ENCODE results near the gene MTX1.

MTX1 gene

DNA sequence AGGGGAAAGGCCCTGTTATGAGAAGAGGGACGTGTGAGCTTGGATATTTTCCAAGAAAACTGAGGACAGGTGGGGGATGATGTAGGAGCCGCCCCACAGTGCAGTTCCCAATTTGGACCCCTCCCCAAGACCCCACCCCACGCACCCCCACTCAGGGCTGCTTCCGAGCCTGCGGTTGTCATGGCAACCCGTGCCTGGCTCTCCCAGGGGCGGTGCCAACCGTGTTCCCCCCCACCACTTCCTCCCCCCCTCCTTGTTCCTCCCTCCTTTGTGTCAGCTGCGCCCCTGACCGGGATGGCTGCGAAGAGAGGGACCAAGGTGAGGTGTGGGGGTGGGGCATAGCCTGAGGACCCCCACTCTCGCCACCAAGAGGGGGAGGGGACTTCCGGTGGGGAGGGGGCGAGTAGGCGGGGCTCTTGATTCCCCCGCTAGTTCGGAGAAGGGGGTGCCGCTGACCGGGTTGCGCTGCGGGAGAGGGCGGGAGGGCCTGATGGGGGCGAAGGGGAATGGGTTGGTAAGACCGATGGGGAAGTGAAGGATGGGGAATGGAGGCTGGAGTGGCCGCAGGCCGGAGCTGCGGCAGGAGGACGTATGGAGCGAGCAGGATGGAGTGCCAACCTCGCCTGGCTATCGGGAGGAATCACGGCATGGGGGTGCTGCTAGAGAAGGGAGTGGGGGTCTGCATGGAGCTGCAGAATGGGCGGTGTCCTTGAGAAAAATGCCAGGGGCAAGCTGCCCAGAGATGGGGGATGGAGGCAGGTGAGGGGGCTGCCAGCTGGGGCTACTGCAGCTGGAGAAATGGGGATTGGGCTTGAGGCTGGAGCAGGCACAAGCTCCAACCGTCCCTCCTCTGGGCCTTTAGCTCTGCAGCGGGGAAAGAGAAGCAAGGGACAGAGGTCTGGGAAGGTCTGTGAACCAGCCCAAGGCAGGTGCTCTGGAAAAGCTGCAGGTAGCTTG is 33.9 kb upstream of the MTX1 start:
- no peak for DNase-seq

DNA sequence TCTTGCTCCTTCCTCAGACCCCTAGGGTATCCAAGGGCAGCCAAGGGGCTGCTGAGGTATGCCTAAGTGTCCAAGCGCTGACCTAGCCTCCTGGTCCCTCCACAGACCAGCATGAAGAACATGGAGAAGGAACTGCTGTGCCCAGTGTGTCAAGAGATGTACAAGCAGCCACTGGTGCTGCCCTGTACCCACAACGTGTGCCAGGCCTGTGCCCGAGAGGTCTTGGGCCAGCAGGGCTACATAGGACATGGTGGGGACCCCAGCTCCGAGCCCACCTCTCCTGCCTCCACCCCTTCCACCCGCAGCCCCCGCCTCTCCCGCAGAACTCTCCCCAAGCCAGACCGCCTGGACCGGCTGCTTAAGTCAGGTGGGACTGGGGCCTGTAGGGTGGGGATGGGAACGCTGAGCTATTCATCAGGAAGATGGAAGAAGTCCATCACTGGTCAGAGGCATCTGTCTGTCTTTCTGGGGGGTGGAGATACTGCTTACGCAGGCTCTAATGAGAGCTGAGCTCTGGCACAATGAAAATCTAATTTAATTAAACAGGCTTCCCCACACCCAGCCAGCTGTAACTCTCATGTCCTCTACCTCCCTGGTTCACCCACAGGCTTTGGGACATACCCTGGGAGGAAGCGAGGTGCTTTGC is 33.1 kb upstream of the MTX1 start:
- no peak for DNase-seq

- no peak for DNase-seq
These were observed 32.5 kb upstream of the MTX1 start for GRCh38 chr1:155175927-155176371.

DNA sequence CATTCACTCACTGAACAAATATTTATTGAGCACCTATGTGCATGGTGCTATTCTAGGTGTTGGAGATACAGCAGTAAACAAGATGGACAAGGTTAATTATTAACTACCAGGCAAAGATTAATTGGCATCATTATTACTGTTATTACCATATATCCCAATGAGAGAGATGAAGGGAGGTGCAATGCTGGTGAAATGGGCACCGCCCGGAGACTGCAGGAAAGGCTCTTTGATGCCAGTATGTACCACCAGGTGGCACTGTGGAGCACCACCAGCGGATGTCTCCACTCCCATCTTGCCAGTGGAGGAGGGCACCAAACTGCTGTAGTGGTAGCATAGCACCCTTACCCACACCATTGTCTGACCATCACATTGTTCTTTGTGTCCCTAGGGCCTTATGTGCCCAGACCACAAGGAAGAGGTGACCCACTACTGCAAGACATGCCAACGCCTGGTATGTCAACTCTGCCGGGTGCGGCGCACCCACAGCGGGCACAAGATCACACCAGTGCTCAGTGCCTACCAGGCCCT is 31.9 kb upstream of the MTX1 start:
- peak; percentile 53 to 68 for DNase-seq

DNA sequence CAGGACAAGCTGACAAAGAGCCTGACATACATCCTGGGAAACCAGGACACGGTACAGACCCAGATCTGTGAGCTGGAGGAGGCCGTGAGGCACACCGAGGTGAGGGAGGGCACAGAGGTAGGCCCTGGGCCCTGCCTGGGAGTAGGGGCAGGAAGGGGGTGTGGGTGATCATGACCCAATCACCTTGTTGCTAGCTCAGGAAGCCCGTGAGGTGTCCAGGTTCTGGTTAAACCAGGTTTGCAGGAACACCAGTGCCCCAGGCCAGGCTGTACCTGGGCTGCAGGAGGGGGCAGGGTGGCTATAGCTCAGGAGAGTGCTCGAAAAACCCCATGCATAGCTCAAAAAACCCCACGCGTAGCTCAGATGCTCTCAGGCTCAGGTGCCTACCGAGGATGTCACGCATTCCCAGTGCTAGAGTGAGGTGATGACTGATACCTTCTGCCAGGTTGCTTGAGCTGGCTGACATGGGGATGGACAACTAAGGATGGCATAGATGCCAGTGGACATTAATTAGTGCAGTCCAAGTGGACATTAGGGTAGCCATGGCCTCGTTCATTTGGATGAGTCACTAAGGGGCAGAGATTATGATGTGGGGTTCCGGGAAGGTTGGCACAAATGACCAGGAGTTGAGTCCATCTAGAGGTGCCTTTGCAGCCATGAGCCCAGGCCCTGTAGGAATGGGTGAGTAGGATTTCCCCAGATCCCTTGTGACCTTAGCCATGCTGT is 31.1 kb upstream of the MTX1 start:
- no peak for DNase-seq

DNA sequence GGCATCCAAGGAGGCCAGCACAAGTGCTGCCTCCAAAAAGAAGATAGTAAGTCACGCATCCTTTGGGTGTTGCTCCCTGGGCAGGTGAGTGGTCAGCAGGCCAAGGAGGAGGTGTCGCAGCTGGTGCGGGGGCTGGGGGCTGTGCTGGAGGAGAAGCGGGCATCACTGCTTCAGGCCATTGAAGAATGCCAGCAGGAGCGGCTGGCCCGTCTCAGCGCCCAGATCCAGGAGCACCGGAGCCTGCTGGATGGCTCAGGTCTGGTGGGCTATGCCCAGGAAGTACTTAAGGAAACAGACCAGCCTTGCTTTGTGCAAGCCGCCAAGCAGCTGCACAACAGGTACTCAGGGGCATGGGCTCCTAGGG is 30.6 kb upstream of the MTX1 start:
- no peak for DNase-seq

DNA sequence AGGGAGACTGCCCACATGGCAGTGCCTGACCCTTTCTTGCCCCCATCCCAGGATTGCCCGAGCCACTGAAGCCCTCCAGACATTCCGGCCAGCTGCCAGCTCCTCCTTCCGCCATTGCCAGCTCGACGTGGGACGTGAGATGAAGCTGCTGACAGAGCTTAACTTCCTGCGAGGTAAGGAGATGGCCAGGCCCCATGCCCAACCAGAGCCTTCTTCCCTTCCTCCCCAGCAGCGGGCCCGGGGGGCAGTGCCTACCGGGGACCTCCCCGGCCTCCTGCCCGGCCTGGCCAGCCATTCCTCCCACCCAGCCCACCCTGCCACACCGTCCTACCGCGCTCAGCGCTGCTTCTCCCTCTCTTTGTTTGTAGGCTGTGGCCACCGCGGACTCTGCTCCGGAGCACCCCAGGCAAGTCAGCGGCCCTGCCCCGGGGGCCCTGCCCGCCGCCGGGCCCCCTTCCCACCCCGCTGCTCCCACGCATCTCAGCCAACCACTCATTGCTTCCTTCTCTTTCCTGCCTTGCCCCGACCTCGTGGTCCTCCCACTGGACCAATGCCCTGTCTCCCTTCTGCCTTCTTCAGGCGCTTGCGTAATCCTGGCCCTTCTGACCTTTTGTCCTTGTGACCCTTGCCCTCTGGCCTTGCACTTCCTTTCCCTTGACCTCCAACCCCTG is 29.9 kb upstream of the MTX1 start:
- no peak for DNase-seq

DNA sequence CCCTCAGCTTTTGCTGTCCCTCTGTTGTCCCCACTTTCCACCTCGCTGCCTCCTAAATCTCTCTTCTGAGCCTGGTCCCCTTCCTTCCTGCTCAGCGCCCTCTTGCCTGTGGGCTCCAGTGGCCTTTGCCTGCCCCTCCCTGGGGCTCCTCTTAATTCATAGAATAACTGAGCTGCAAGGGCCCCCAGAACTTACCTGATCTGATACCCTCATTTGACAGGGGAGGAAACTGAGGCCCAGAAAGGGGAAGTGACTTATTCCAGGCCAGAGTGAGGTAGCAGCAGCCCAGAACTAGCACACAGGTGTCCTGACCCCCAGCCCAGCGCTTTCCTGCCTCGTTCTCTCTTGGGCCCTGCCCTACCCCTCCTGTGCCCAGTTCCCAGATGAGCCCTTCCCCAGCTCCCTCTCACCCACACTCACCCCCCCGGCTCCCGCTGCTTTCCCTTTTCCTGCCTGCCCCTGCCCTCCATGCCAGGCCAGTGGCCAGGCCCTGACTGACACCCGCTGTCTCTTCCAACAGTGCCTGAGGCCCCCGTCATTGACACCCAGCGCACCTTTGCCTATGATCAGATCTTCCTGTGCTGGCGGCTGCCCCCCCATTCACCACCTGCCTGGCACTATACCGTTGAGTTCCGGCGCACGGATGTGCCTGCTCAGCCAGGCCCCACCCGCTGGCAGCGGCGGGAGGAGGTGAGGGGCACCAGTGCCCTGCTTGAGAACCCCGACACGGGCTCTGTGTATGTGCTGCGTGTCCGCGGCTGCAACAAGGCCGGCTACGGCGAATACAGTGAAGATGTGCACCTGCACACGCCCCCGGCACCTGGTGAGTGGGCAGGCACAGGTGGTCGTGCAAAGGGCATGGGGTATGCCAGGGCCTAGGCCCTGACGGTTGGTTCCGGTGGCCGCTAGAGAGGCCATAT is 29.1 kb upstream of the MTX1 start:
- DNase-seq: no peak

GRCh38 chr1:155181371-155182051 is 27.0 kb upstream of the MTX1 start:
- no peak for DNase-seq

GRCh38 chr1:155182052-155182550 is 26.4 kb upstream of the MTX1 start:
- no peak for DNase-seq

- no peak for DNase-seq
These were observed 24.7 kb upstream of the MTX1 start for GRCh38 chr1:155183775-155184221.

- no peak for DNase-seq
These were observed 24.1 kb upstream of the MTX1 start for GRCh38 chr1:155184351-155184811.

DNA sequence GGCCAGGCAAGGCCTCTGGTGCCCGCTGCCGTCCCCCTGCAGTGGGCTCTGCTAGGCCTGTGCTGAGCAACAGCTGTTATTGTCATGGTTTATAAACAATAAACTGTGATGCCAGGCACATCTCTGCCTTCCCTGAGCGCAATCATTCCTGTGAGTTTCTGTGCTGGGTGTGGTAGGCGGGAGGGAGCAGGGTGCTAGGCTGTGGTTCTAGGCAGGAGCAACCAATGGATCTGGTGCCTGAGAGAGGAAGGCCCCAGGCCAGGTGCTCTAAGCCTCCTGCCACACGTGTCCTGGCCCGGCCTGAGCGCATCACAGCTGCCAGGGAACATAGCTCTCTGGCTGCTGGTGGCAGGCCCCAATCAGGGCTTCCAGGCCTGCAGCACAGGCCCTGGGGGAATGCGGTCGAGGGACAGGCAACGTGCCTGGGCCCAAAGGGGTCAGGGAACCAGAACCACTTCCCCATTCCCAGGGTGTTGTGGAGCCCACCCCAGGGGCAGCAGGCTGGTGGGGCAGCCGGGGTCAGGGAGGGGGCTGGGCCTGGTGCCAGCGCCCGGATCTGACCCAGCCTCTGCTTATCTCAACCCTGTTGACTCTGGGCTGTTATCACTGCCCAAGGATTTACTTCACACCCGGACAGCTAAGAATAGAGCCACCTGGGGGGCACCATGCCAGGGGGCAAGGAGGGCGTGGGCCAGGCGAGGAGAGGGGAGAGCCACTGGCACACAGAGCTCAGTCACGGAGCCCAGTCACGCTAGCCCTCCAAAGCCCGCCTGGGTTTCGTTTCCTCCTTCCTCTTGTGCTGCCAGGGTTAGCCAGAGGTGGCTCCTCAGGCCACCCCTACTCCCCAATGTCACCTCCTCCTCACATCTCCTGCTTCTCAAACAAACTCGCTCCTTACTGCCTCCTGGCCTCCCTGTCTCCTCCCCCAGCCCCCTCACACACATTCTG is 23.4 kb upstream of the MTX1 start:
- no peak for DNase-seq

- DNase-seq: no peak
These were observed 22.8 kb upstream of the MTX1 start for GRCh38 chr1:155185783-155186066.

- no peak for DNase-seq
These were observed 22.3 kb upstream of the MTX1 start for GRCh38 chr1:155186067-155186793.

DNA sequence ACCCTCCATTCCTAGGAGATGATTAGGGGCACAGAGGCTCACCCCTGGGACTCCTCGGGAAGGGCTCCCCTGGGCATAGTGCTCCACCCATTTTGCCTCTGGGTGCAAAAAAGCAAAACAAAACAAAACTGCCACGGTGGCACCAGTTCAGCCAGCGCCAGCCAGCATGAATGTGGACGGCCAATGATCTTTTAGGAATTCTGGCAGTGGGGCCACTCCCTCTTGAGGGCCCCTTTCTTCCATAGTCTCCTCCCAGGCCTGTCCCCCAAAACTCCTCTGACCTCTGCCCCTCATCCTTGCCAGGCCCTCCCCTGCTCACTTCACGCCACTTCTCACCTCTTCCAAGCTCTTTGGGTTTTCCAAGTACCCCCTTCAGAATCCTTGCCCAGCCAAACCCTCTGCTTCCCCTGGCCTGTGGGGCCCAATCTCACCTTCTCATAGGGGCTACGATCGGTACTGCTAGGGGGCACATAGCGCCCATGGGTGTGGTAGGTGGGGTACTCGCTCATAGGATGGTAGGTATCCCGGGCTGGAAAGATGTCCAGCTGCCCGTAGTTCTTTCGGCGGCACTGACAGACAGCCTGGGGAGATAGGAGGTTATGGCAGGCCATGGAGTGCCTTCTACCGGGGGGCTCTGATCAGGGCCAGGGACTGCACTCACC is 21.6 kb upstream of the MTX1 start:
- DNase-seq: no peak

GRCh38 chr1:155187456-155187891 is 21.0 kb upstream of the MTX1 start:
- DNase-seq: no peak

- no peak for DNase-seq
These were observed 20.2 kb upstream of the MTX1 start for GRCh38 chr1:155188268-155188667.
